HG03469 (cell line): ENCODE measurements around the gene DGKB.

Source experiments
- ATAC-seq: cut with Tn5 transposase; IDR thresholded peaks from one replicate; pipeline ENCODE4 v1.9.1; 2021; ENCODE audit warnings: mild to moderate bottlenecking, moderate library complexity, moderate number of reproducible peaks; ENCODE audit not compliant: unreplicated experiment

The DGKB gene

GRCh38 chr7:14179781-14180180, 722.8 kb downstream of the DGKB start:
- no peak for ATAC-seq

GRCh38 chr7:14177876-14178275, 724.7 kb downstream of the DGKB start:
- ATAC-seq, result no peak

- ATAC-seq, result no peak
Measured at GRCh38 chr7:14170872-14171271, 731.7 kb downstream of the DGKB start.

- no peak for ATAC-seq
Measured at GRCh38 chr7:14158111-14158510, 744.4 kb downstream of the DGKB start.

- no peak for ATAC-seq
Measured at GRCh38 chr7:14156436-14156835, 746.1 kb downstream of the DGKB start.

GRCh38 chr7:14148974-14149373, 753.6 kb downstream of the DGKB start:
- no peak for ATAC-seq

GRCh38 chr7:14147532-14147931, 755.0 kb downstream of the DGKB start:
- no peak for ATAC-seq

GRCh38 chr7:14144538-14144937, 758.0 kb downstream of the DGKB start:
- no peak for ATAC-seq

- ATAC-seq, result no peak
Measured at GRCh38 chr7:14144109-14144508, 758.4 kb downstream of the DGKB start.

- ATAC-seq, result no peak
Measured at GRCh38 chr7:14137676-14138075, 764.9 kb downstream of the DGKB start.

GRCh38 chr7:14133752-14134151, 768.8 kb downstream of the DGKB start:
- no peak for ATAC-seq

GRCh38 chr7:14125998-14126397, 776.6 kb downstream of the DGKB start:
- ATAC-seq, result no peak

- ATAC-seq, result no peak
Measured at GRCh38 chr7:14124716-14125115, 777.8 kb downstream of the DGKB start.

- no peak for ATAC-seq
Measured at GRCh38 chr7:14123923-14124322, 778.6 kb downstream of the DGKB start.

- ATAC-seq, result no peak
Measured at GRCh38 chr7:14115701-14116100, 786.9 kb downstream of the DGKB start.

GRCh38 chr7:14104861-14105260, 797.7 kb downstream of the DGKB start:
- ATAC-seq, result no peak

- ATAC-seq, result no peak
Measured at GRCh38 chr7:14096159-14096558, 806.4 kb downstream of the DGKB start.

- no peak for ATAC-seq
Measured at GRCh38 chr7:14095233-14095950, 807.2 kb downstream of the DGKB start.
